ENCODE data around the gene PLXNA4. TPM values are rescaled to one million over a fixed set of nuclear protein-coding genes. Genes with fewer than 3 reads are reported as not detected.

Gene PLXNA4
- total RNA-seq, 1 experiment from 2014 or later: not detected

DNA sequence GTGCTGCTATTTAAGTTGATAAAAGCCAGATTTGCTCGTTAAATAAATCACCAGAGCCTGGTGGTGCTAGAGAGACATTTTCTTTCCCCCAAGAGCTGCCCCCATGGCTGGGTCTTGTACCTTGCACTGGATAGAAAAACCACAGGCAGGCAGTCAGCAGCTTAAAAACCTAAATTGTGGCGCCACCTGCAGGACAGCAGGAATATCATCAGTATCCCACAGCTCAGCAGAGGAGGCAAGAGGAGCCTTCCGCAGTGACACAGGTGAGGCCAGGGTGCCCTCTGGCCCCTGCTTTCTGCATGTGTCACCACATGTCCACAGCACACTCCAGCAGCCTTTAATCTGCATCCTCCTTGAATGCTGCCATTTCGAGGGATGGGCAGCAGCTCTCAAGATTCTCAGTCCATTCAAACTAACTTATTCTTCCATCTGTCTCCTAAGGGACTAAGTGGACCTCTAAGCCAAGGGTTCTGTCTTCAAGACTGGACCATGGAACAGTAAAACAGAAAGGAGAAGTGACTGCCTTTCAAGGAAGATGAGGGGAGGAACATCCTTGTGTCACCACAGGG, 4.5 kb upstream of the PLXNA4 start:
- peak; percentile 97 for ATAC-seq
- no peak overlapping the region for H3K27ac ChIP-seq (ENCODE audit: low read depth, low read length)
- H3K9ac ChIP-seq (ENCODE audit: low read length): no peak overlapping the region
- ChIA-PET RAD21 (ENCODE audit: low non-redundant PET in 1 of 2, low total read pairs in 2 of 2, uncharacterized antibody in 2 of 2, unreplicated experiment in 2 of 2) (interaction anchor here (0.7 to 1.4 kb wide), 6 partner anchors 63 to 891 kb away, joined by 3 to 9 read pairs (median 4); no protein-coding TSS in a partner anchor), POLR2A (no interaction called here), CTCF (interaction anchor here (0.7 to 2.2 kb wide), 14 partner anchors 25 to 1274 kb away, joined by 3 to 21 read pairs (median 5); no protein-coding TSS in a partner anchor)
- no peak overlapping the region for H3K4me2 ChIP-seq (ENCODE audit: low read length)
- no peaks in the 10 kb centered on the region for H3K4me1 ChIP-seq (ENCODE audit: control insufficient read depth in 1 of 2, insufficient read depth in 2 of 2, low read length in 2 of 2)
- no peak overlapping the region for H2AFZ ChIP-seq (ENCODE audit: low read depth, low read length, poor library complexity, severe bottlenecking)
- intact Hi-C loops (cut with micrococcal nuclease): loop anchor here (1.0 to 10.0 kb wide), 5 partner anchors 262 to 1434 kb away; no protein-coding TSS in a partner anchor
- no peaks in the 10 kb centered on the region for H4K20me1 ChIP-seq (ENCODE audit: insufficient read depth)
- peaks cover 17% of the 10 kb centered on the region; the same call in 1 of the 2 replicates for H3K27me3 ChIP-seq (ENCODE audit: insufficient read depth, low read length)
- H3K9me2 ChIP-seq (ENCODE audit: insufficient read depth): no peaks in the 10 kb centered on the region
- peak; percentile 62 for DNase-seq (ENCODE audit: low read depth, low spot score)
- no TSS peak for BruUV-seq (replicated peaks)
- TF ChIP-seq, protein P1, sequence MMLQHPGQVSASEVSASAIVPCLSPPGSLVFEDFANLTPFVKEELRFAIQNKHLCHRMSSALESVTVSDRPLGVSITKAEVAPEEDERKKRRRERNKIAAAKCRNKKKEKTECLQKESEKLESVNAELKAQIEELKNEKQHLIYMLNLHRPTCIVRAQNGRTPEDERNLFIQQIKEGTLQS (IDR thresholded peaks at IDR 0.05): no peak
- TF ChIP-seq ZNF274 (IDR thresholded peaks at IDR 0.05; ENCODE audit: low read depth, low read length) (no peak), CTCF (IDR thresholded peaks at IDR 0.05 in 2 of 3, conservative IDR thresholded peaks at IDR 0.05 in 1 of 3; ENCODE audit: borderline replicate concordance in 1 of 3, insufficient read depth in 1 of 3, low read depth in 2 of 3, low read length in 2 of 3) (peak; percentile 70 to 90 (median 80)), CEBPB (IDR thresholded peaks at IDR 0.05; ENCODE audit: low read depth) (no peak), JUND (IDR thresholded peaks at IDR 0.05) (no peak), RAD21 (IDR thresholded peaks at IDR 0.05; ENCODE audit: low read depth) (peak; percentile 86), REST (IDR thresholded peaks at IDR 0.05; ENCODE audit: low read depth) (no peak)
- TF ChIP-seq, protein P2, sequence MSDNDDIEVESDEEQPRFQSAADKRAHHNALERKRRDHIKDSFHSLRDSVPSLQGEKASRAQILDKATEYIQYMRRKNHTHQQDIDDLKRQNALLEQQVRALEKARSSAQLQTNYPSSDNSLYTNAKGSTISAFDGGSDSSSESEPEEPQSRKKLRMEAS (IDR thresholded peaks at IDR 0.05): no peak
- no peaks in the 10 kb centered on the region for H3K9me3 ChIP-seq (ENCODE audit: control insufficient read depth in 1 of 2, insufficient read depth in 1 of 2, low read depth in 1 of 2, low read length in 2 of 2)
- no peaks in the 10 kb centered on the region for H3K36me3 ChIP-seq (ENCODE audit: control insufficient read depth in 1 of 2, insufficient read depth in 2 of 2, low read length in 2 of 2)
- no peak overlapping the region for H3K4me3 ChIP-seq (replicated peaks in 1 of 2; ENCODE audit: low read depth in 1 of 2, low read length in 2 of 2)
- H3K79me2 ChIP-seq (ENCODE audit: insufficient read depth, low read length): no peaks in the 10 kb centered on the region
